Stimulated activated CD8-positive, alpha-beta memory T cell treated with anti-CD3 and anti-CD28 coated beads, Interleukin-7, amount 100 ng/mL, for 24 hours (primary cell): ENCODE data around the gene MGLL.

Experiments used
- DNase-seq: peaks from one replicate; pipeline ENCODE4 v3.0.0-alpha.2; 2020; ENCODE audit warnings: low read depth

The MGLL gene

GRCh38 chr3:127772827-127773751 lies 49.2 kb downstream of the MGLL start:
- no peak for DNase-seq

- DNase-seq, result no peak
Measured at GRCh38 chr3:127772273-127772672, 50.0 kb downstream of the MGLL start.

- DNase-seq, result no peak
Measured at GRCh38 chr3:127771746-127772145, 50.6 kb downstream of the MGLL start.

GRCh38 chr3:127770671-127771355 lies 51.5 kb downstream of the MGLL start:
- no peak for DNase-seq

GRCh38 chr3:127769284-127770081 lies 52.8 kb downstream of the MGLL start:
- no peak for DNase-seq

- DNase-seq, result no peak
Measured at GRCh38 chr3:127768346-127769008, 53.8 kb downstream of the MGLL start.

- no peak for DNase-seq
Measured at GRCh38 chr3:127767126-127767525, 55.2 kb downstream of the MGLL start.

GRCh38 chr3:127765735-127766134 lies 56.6 kb downstream of the MGLL start:
- no peak for DNase-seq

- no peak for DNase-seq
Measured at GRCh38 chr3:127764841-127765362, 57.4 kb downstream of the MGLL start.

GRCh38 chr3:127764301-127764700 lies 58.0 kb downstream of the MGLL start:
- DNase-seq, result no peak

GRCh38 chr3:127763816-127764215 lies 58.5 kb downstream of the MGLL start:
- DNase-seq, result no peak

- DNase-seq, result no peak
Measured at GRCh38 chr3:127763337-127763736, 59.0 kb downstream of the MGLL start.

- DNase-seq, result no peak
Measured at GRCh38 chr3:127762787-127763105, 59.6 kb downstream of the MGLL start.

- no peak for DNase-seq
Measured at GRCh38 chr3:127762077-127762786, 60.1 kb downstream of the MGLL start.

- no peak for DNase-seq
Measured at GRCh38 chr3:127761441-127761801, 60.9 kb downstream of the MGLL start.

- DNase-seq, result no peak
Measured at GRCh38 chr3:127760791-127761440, 61.4 kb downstream of the MGLL start.

- DNase-seq, result no peak
Measured at GRCh38 chr3:127760361-127760760, 62.0 kb downstream of the MGLL start.

GRCh38 chr3:127759826-127760225 lies 62.5 kb downstream of the MGLL start:
- DNase-seq, result no peak

- DNase-seq, result no peak
Measured at GRCh38 chr3:127758013-127758412, 64.3 kb downstream of the MGLL start.

- DNase-seq, result no peak
Measured at GRCh38 chr3:127755305-127755681, 67.0 kb downstream of the MGLL start.
